ENCODE data around the gene ZBP1. TPM values are rescaled to one million over a fixed set of nuclear protein-coding genes. Genes with fewer than 3 reads are reported as not detected.

The ZBP1 gene
- total RNA-seq, 1 experiment from 2014 or later: not detected

GRCh38 chr20:57647933-57648785, 27.9 kb upstream of the ZBP1 start:
- no peak overlapping the region for H3K27ac ChIP-seq (ENCODE audit: low read depth, low read length)
- DNase-seq (ENCODE audit: low read depth, low spot score): no peak
- TF ChIP-seq FOSL1 (IDR thresholded peaks at IDR 0.05; ENCODE audit: low read depth) (no peak), ELF1 (IDR thresholded peaks at IDR 0.05; ENCODE audit: borderline replicate concordance, low read depth) (no peak), POLR2AphosphoS5 (IDR thresholded peaks at IDR 0.05; ENCODE audit: low read depth, low read length) (no peak), EGR1 (IDR thresholded peaks at IDR 0.05; ENCODE audit: low read depth) (no peak), JUND (IDR thresholded peaks at IDR 0.05) (no peak), CTCF (IDR thresholded peaks at IDR 0.05 in 2 of 3, conservative IDR thresholded peaks at IDR 0.05 in 1 of 3; ENCODE audit: borderline replicate concordance in 1 of 3, insufficient read depth in 1 of 3, low read depth in 2 of 3, low read length in 2 of 3) (no peak), MAX (IDR thresholded peaks at IDR 0.05) (no peak), YY1 (IDR thresholded peaks at IDR 0.05; ENCODE audit: extremely low read depth, insufficient replicate concordance, low read depth, low read length) (no peak), TCF7L2 (IDR thresholded peaks at IDR 0.05; ENCODE audit: borderline replicate concordance, extremely low read depth, insufficient read depth, insufficient read length) (no peak), CEBPB (IDR thresholded peaks at IDR 0.05; ENCODE audit: low read depth) (no peak), SIN3A (IDR thresholded peaks at IDR 0.05; ENCODE audit: low read depth) (no peak)
- H3K9me3 ChIP-seq (ENCODE audit: control insufficient read depth in 1 of 2, insufficient read depth in 1 of 2, low read depth in 1 of 2, low read length in 2 of 2): no peaks in the 10 kb centered on the region
- H3K4me2 ChIP-seq (ENCODE audit: low read length): no peak overlapping the region
- ChIA-PET RAD21 (ENCODE audit: low non-redundant PET in 1 of 2, low total read pairs in 2 of 2, uncharacterized antibody in 2 of 2, unreplicated experiment in 2 of 2) (no interaction called here), CTCF (interaction anchor here (1.0 kb wide), 1 partner anchor 25 kb away, joined by 3 read pairs; no protein-coding TSS in a partner anchor), POLR2A (no interaction called here)
- H3K4me3 ChIP-seq (replicated peaks in 1 of 2; ENCODE audit: low read depth in 1 of 2, low read length in 2 of 2): no peak overlapping the region
- no peaks in the 10 kb centered on the region for H3K4me1 ChIP-seq (ENCODE audit: control insufficient read depth in 1 of 2, insufficient read depth in 2 of 2, low read length in 2 of 2)
- H3K27me3 ChIP-seq (ENCODE audit: insufficient read depth, low read length): peaks cover 46% of the 10 kb centered on the region
- intact Hi-C loops (cut with micrococcal nuclease): no loop called here
- H3K9ac ChIP-seq (ENCODE audit: low read length): no peak overlapping the region
- ATAC-seq: no peak
- H2AFZ ChIP-seq (ENCODE audit: low read depth, low read length, poor library complexity, severe bottlenecking): no peak overlapping the region
- H4K20me1 ChIP-seq (ENCODE audit: insufficient read depth): no peaks in the 10 kb centered on the region
- no TSS peak for BruUV-seq (replicated peaks)
- no peaks in the 10 kb centered on the region for H3K79me2 ChIP-seq (ENCODE audit: insufficient read depth, low read length)
- H3K9me2 ChIP-seq (ENCODE audit: insufficient read depth): no peaks in the 10 kb centered on the region
- no peaks in the 10 kb centered on the region for H3K36me3 ChIP-seq (ENCODE audit: control insufficient read depth in 1 of 2, insufficient read depth in 2 of 2, low read length in 2 of 2)

All from HCT116 (cell line).